A673 (cell line): ENCODE data around the gene MET. TPM values are rescaled to one million over a fixed set of nuclear protein-coding genes. Genes with fewer than 3 reads are reported as not detected.

Experiments
- BruUV-seq: library from RNA; stranded (reverse); fragments of 400-500 nt; replicated peaks from 2 replicates; lab custom pipeline; 2021; lab: Mats Ljungman, UMichigan
- CTCF ChIA-PET: fragments of 300-600 bp; sonication (Branson Sonifier 250); formaldehyde crosslinking; loops from one replicate; lab custom pipeline; 2022; ENCODE audit warnings: antibody characterized with exemption; lab: Charles Lee
- POLR2A ChIA-PET: fragments of 300-600 bp; sonication (Branson Sonifier 250); formaldehyde crosslinking; loops from one replicate; lab custom pipeline; 2022; ENCODE audit warnings: antibody characterized with exemption; ENCODE audit not compliant: low non-redundant PET; lab: Charles Lee
- DNase-seq: peaks from one replicate; pipeline ENCODE4 v3.0.0-alpha.2; 2015; ENCODE audit warnings: low spot score
- H3K27ac ChIP-seq: fragments of 200-600 bp; sonication (generic); 2 replicates; pipeline ENCODE4 v1.5.1; 2016; ENCODE audit warnings: mixed run types, low read depth, mild to moderate bottlenecking, mixed read lengths, antibody characterized with exemption, low read length; ENCODE audit not compliant: poor library complexity, severe bottlenecking
- H3K27me3 ChIP-seq: fragments of 200-600 bp; sonication (generic); replicated peaks from 2 replicates; pipeline ENCODE4 v1.6.1; 2017; ENCODE audit warnings: mixed run types, low read depth, mild to moderate bottlenecking, mixed read lengths, antibody characterized with exemption, low read length; ENCODE audit not compliant: insufficient read depth, poor library complexity
- H3K36me3 ChIP-seq: fragments of 200-600 bp; sonication (generic); 2 replicates; pipeline ENCODE4 v1.6.1; 2016; ENCODE audit warnings: mixed run types, mild to moderate bottlenecking, mixed read lengths, antibody characterized with exemption, low read length; ENCODE audit not compliant: insufficient read depth, poor library complexity, severe bottlenecking
- H3K4me1 ChIP-seq: fragments of 200-600 bp; sonication (generic); 2 replicates; pipeline ENCODE4 v1.6.1; 2017; ENCODE audit warnings: mixed run types, mild to moderate bottlenecking, mixed read lengths, antibody characterized with exemption, low read length; ENCODE audit not compliant: insufficient read depth, poor library complexity, severe bottlenecking
- H3K4me3 ChIP-seq: fragments of 200-600 bp; sonication (generic); 2 replicates; pipeline ENCODE4 v1.5.1; 2016; ENCODE audit warnings: low read depth, mixed run types, mild to moderate bottlenecking, mixed read lengths, low read length; ENCODE audit not compliant: poor library complexity, severe bottlenecking
- H3K9me3 ChIP-seq: fragments of 200-600 bp; sonication (generic); 2 replicates; pipeline ENCODE4 v1.6.1; 2016; ENCODE audit warnings: mixed run types, low read depth, mild to moderate bottlenecking, mixed read lengths, antibody characterized with exemption, low read length; ENCODE audit not compliant: poor library complexity, severe bottlenecking
- CTCF ChIP-seq: fragments of 300-800, 200-600 bp; sonication (generic); conservative IDR thresholded peaks from 2 replicates; pipeline ENCODE4 v1.5.1; 2017; ENCODE audit warnings: low read depth, mild to moderate bottlenecking, antibody characterized with exemption, low read length, moderate library complexity, mixed read lengths
- EZH2 ChIP-seq: fragments of 200-600 bp; sonication (generic); IDR thresholded peaks from 2 replicates; pipeline ENCODE4 v1.6.1; 2017; ENCODE audit warnings: borderline replicate concordance, low read depth, mild to moderate bottlenecking, mixed read lengths, antibody characterized with exemption, low read length; ENCODE audit not compliant: poor library complexity, severe bottlenecking
- intact Hi-C: fragments of 100-400 bp; cut with micrococcal nuclease; formaldehyde crosslinking; loops from one replicate; pipeline ENCODE4 v1.10.0; 2022; ENCODE audit not compliant: unreplicated experiment
- total RNA-seq: library from RNA; stranded (reverse); gene quantifications from 2 replicates; pipeline ENCODE4 v1.2.3, GENCODE V29; 2021

MET gene
- total RNA-seq, 1 experiment from 2014 or later = 6.8 TPM

- CTCF ChIA-PET = no interaction called here
- no TSS peak for BruUV-seq
Observed at GRCh38 chr7:116829493-116829892, 157.5 kb downstream of the MET start.

GRCh38 chr7:116832692-116833091, 160.7 kb downstream of the MET start:
- no peak for TF ChIP-seq EZH2
- no peak for TF ChIP-seq CTCF
- Histone ChIP-seq H3K4me1 (no peaks in the 10 kb centered on the region), H3K4me3 (no peak overlapping the region), H3K27ac (no peak overlapping the region), H3K36me3 (no peaks in the 10 kb centered on the region), H3K9me3 (no peaks in the 10 kb centered on the region), H3K27me3 (no peaks in the 10 kb centered on the region)
- no TSS peak for BruUV-seq
- ChIA-PET CTCF (no interaction called here), POLR2A (no interaction called here)
- intact Hi-C loops = no loop called here
- no peak for DNase-seq

More at GRCh38 chr7:116829493-116829892, 157.5 kb downstream of the MET start:
- intact Hi-C loops = no loop called here
- H3K27me3 ChIP-seq = peaks cover 4% of the 10 kb centered on the region
- TF ChIP-seq CTCF (no peak), EZH2 (no peak)
- H3K4me1 ChIP-seq = no peaks in the 10 kb centered on the region
- H3K9me3 ChIP-seq = no peaks in the 10 kb centered on the region
- H3K4me3 ChIP-seq = no peak overlapping the region
- no peak for DNase-seq
- no peak overlapping the region for H3K27ac ChIP-seq
- H3K36me3 ChIP-seq = no peaks in the 10 kb centered on the region
- POLR2A ChIA-PET = no interaction called here

GRCh38 chr7:116834815-116835504, 163.0 kb downstream of the MET start:
- no TSS peak for BruUV-seq
- TF ChIP-seq CTCF (no peak), EZH2 (no peak)

More at GRCh38 chr7:116834815-116835504, 163.0 kb downstream of the MET start:
- ChIA-PET CTCF (no interaction called here), POLR2A (no interaction called here)
- Histone ChIP-seq H3K27ac (no peak overlapping the region), H3K36me3 (no peaks in the 10 kb centered on the region), H3K4me1 (no peaks in the 10 kb centered on the region), H3K4me3 (no peak overlapping the region), H3K27me3 (no peaks in the 10 kb centered on the region), H3K9me3 (no peaks in the 10 kb centered on the region)
- DNase-seq = no peak
- intact Hi-C loops = no loop called here
